Fibroblast of the aortic adventitia (primary cell): Measurements from ENCODE around the gene MYT1. TPM values are rescaled to one million over a fixed set of nuclear protein-coding genes. Genes with fewer than 3 reads are reported as not detected.

Experiments
- DNase-seq: peaks from one replicate; pipeline ENCODE4 v3.0.0-alpha.2; 2010; ENCODE audit warnings: low read depth
- H3K4me3 ChIP-seq: 2 replicates; pipeline ENCODE4 v1.5.1; 2011; ENCODE audit warnings: low read depth, mild to moderate bottlenecking, control low read depth, low read length, moderate library complexity
- CTCF ChIP-seq: IDR thresholded peaks from 2 replicates; pipeline ENCODE4 v1.5.1; 2011; ENCODE audit warnings: mild to moderate bottlenecking, low read length, control low read depth, inconsistent platforms; ENCODE audit not compliant: insufficient read depth
- total RNA-seq: library from RNA; depleted of rRNA; stranded (reverse); fragments of >200 nt; gene quantifications from 2 replicates; pipeline ENCODE4 v1.2.3, GENCODE V29; 2012; ENCODE audit warnings: low replicate concordance

Gene MYT1
- total RNA-seq, 1 donor, result not detected

- TF ChIP-seq CTCF, result no peak
- H3K4me3 ChIP-seq, result no peak overlapping the region
- no peak for DNase-seq
Measured at GRCh38 chr20:64193058-64193457, 28.8 kb downstream of the MYT1 start.

DNA sequence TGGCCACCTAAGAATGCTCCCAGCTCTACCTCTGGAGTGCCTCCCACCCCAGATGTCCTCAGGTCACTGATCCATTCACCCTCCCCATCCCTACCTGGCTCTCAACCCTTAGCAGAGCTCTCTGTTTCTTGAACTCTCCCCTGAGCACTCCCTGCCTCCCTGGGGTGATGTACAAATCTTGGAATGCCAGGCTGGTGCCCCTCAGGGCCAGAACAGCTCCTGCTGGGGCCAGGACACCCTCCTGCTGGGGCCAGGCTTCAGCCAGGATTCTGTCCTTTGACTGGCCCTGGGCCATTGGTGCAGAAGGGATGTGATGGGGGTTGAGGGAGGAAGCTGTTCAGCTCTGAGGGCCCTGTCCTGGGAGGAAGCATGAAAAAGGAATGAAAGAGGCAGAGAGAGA is 30.0 kb downstream of the MYT1 start:
- no peak for DNase-seq
- no peak overlapping the region for H3K4me3 ChIP-seq
- TF ChIP-seq CTCF, result no peak

DNA sequence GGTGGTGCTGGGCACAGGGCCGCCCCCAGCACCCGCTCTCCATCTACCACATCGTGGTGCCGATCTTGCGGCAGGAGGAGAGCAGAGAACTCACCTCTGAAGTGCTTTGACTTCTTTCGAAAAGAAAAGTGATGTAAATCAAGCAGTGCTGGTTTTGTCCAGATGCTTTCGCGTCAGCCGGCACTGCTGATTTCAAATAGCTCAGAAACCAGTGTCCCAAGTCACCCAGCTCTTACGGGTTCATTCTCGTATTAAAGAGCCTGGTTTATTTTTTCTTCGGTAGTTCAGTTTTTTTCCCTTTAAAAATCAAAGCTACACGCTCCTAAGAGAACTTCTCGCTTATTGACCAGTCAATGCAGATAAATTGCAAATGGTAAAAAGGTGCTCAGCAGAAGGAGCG is 32.1 kb downstream of the MYT1 start:
- TF ChIP-seq CTCF, result no peak
- no peak for DNase-seq
- H3K4me3 ChIP-seq, result no peak overlapping the region

GRCh38 chr20:64196847-64197306 is 32.6 kb downstream of the MYT1 start:
- TF ChIP-seq CTCF, result no peak
- DNase-seq, result no peak
- no peak overlapping the region for H3K4me3 ChIP-seq

DNA sequence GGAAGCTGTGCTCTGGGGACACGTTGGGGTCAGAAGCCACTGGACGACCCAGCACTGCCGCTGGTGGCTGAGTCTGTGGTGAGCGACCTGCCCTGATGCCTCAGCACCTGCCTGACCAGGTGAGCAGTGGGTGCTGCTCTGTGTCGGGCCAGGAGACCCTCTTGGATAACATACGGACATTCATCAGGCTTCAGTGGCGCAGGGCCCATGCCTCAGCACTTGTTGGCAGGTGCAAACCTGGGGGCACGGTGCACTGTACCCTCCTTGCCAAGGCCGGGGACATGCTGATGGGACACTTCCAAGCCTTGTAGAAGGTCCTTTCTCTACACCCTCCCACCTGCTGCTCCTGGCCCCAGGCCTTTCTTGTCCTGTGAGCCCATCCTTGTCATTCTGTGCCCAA is 34.1 kb downstream of the MYT1 start:
- TF ChIP-seq CTCF, result no peak
- H3K4me3 ChIP-seq, result no peak overlapping the region
- DNase-seq, result no peak

DNA sequence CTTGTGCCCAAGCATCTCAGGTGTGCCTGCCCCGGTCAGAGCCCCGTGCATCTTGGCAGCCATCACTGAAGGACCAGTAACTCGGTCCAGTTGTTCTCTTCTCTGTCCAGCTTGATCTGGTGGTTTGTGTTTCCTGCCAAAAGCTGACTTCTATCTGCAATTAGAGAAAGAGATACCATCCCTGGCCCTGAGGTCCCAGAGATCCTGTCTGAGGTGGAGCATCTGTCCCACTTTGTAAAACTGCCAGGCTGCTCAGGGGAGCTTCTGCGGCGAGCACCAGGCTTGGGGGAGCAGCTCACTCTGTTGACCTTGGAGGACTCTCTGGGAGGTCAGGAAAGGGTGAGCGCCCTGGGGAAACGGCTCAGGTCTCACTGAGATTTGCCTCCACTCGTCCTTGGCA is 35.1 kb downstream of the MYT1 start:
- H3K4me3 ChIP-seq, result no peak overlapping the region
- no peak for TF ChIP-seq CTCF
- DNase-seq, result no peak

- no peak for TF ChIP-seq CTCF
- H3K4me3 ChIP-seq, result no peak overlapping the region
- no peak for DNase-seq
Measured at GRCh38 chr20:64200740-64201139, 36.5 kb downstream of the MYT1 start.
